Peyer's patch (tissue), 4 donors: ENCODE data around the gene FOXJ2.

Experiments
- POLR2A ChIP-seq, 2 donors: fragments of 450-650 bp; IDR thresholded peaks; one replicate each; pipeline ENCODE4 v1.5.1; 2017; ENCODE audit warnings: antibody characterized with exemption in 2 of 2, mild to moderate bottlenecking in 2 of 2, moderate library complexity in 2 of 2
- TF ChIP-seq, protein P1 (sequence below), 6 experiments: fragments of 450-650 bp in 4 of 6; fragments of 200-600 bp in 2 of 6; sonication (generic) in 1 of 6; IDR thresholded peaks; one replicate each; pipeline ENCODE4 v1.5.1; 2017 to 2019; ENCODE audit warnings: antibody characterized with exemption in 6 of 6, mild to moderate bottlenecking in 3 of 6, moderate library complexity in 1 of 6

DNA sequence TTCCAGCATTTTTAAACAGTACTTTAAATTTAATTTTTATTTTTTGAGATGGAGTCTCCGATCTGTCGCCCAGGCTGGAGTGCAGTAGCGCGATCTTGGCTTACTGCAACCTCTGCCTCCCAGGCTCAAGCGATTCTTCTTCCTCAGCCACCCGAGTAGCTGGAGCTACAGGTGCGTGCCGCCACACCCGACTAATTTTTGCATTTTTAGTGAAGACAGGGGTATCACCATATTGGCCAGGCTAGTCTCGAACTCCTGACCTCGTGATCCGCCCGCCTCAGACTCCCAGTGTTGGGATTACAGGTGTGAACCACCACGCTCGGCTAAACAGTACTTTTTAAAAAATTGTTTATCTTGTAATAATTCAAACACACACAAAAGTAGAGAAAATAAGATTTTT lies 4.2 kb upstream of the FOXJ2 start:
- TF ChIP-seq, protein P1, sequence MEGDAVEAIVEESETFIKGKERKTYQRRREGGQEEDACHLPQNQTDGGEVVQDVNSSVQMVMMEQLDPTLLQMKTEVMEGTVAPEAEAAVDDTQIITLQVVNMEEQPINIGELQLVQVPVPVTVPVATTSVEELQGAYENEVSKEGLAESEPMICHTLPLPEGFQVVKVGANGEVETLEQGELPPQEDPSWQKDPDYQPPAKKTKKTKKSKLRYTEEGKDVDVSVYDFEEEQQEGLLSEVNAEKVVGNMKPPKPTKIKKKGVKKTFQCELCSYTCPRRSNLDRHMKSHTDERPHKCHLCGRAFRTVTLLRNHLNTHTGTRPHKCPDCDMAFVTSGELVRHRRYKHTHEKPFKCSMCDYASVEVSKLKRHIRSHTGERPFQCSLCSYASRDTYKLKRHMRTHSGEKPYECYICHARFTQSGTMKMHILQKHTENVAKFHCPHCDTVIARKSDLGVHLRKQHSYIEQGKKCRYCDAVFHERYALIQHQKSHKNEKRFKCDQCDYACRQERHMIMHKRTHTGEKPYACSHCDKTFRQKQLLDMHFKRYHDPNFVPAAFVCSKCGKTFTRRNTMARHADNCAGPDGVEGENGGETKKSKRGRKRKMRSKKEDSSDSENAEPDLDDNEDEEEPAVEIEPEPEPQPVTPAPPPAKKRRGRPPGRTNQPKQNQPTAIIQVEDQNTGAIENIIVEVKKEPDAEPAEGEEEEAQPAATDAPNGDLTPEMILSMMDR (IDR thresholded peaks at IDR 0.05) = no peak
- TF ChIP-seq POLR2A (IDR thresholded peaks at IDR 0.05) = no peak
